CD4-positive, alpha-beta memory T cell (primary cell): Measurements from ENCODE around the gene APBB2. TPM values are rescaled to one million over a fixed set of nuclear protein-coding genes. Genes with fewer than 3 reads are reported as not detected.

ENCODE experiments used
- CTCF ChIA-PET: fragments of 350-600 bp; sonication (Branson Sonifier 250); formaldehyde crosslinking; loops from one replicate; lab custom pipeline; 2021; ENCODE audit warnings: inconsistent platforms; ENCODE audit not compliant: partially characterized antibody; lab: Charles Lee
- POLR2A ChIA-PET: fragments of 350-600 bp; sonication (Branson Sonifier 250); formaldehyde crosslinking; loops from one replicate; lab custom pipeline; 2021; ENCODE audit not compliant: partially characterized antibody; lab: Charles Lee
- DNase-seq, 5 donors: peaks; one replicate each; pipeline versions ENCODE4 v3.0.0 to v3.0.0-alpha.2; 2020 to 2022; ENCODE audit warnings: mixed read lengths in 1 of 5
- H3K27ac ChIP-seq: one replicate; pipeline ENCODE4 v1.7.0; 2013; ENCODE audit warnings: low read depth, low read length
- H3K27me3 ChIP-seq: 2 replicates; pipeline ENCODE4 v1.7.0; 2013; ENCODE audit warnings: mild to moderate bottlenecking, low read length, moderate library complexity; ENCODE audit not compliant: insufficient read depth
- H3K36me3 ChIP-seq: 2 replicates; pipeline ENCODE4 v1.7.0; 2013; ENCODE audit warnings: mild to moderate bottlenecking, low read length, moderate library complexity; ENCODE audit not compliant: insufficient read depth
- H3K4me1 ChIP-seq: 2 replicates; pipeline ENCODE4 v1.7.0; 2013; ENCODE audit warnings: mild to moderate bottlenecking, low read length, moderate library complexity; ENCODE audit not compliant: insufficient read depth
- H3K4me3 ChIP-seq, 2 donors: one replicate each; pipeline ENCODE4 v1.7.0; 2013; ENCODE audit warnings: low read length in 2 of 2, mild to moderate bottlenecking in 1 of 2
- H3K9me3 ChIP-seq, 2 donors: one replicate each; pipeline ENCODE4 v1.7.0; 2013; ENCODE audit warnings: low read length in 2 of 2, control low read depth in 1 of 2; ENCODE audit not compliant: control insufficient read depth in 1 of 2
- H3K27ac Mint-ChIP-seq, 7 donors: one replicate each; pipeline ENCODE4 v1.8.0; 2020 to 2021; ENCODE audit warnings: mixed read lengths in 7 of 7, mild to moderate bottlenecking in 6 of 7, inconsistent platforms in 3 of 7, moderate library complexity in 3 of 7
- H3K27me3 Mint-ChIP-seq, 2 donors: one replicate each; pipeline ENCODE4 v1.8.0; 2020 to 2021; ENCODE audit warnings: mixed read lengths in 2 of 2
- H3K36me3 Mint-ChIP-seq, 2 donors: one replicate each; pipeline ENCODE4 v1.8.0; 2020 to 2021; ENCODE audit warnings: mixed read lengths in 2 of 2, inconsistent platforms in 1 of 2, mild to moderate bottlenecking in 1 of 2
- H3K4me1 Mint-ChIP-seq, 4 donors: one replicate each; pipeline ENCODE4 v1.8.0; 2020 to 2021; ENCODE audit warnings: mixed read lengths in 4 of 4, mild to moderate bottlenecking in 1 of 4
- H3K4me3 Mint-ChIP-seq, 8 donors: one replicate each; pipeline ENCODE4 v1.8.0; 2020 to 2021; ENCODE audit warnings: mixed read lengths in 8 of 8, mild to moderate bottlenecking in 7 of 8, moderate library complexity in 6 of 8, inconsistent platforms in 3 of 8
- H3K9me3 Mint-ChIP-seq, 8 donors: one replicate each; pipeline ENCODE4 v1.8.0; 2020 to 2021; ENCODE audit warnings: mixed read lengths in 8 of 8, mild to moderate bottlenecking in 5 of 8, inconsistent platforms in 3 of 8, moderate library complexity in 1 of 8
- intact Hi-C: fragments of 100-400 bp; cut with micrococcal nuclease; formaldehyde crosslinking; loops from one replicate; pipeline ENCODE4 v1.15.1; 2023
- polyA plus RNA-seq, 2 donors: library from polyadenylated mRNA; unstranded; fragments of 300-500 nt; fragmentation: Illumina TruSeq; gene quantifications; one replicate each; pipeline ENCODE4 v1.2.3, GENCODE V29; 2021
- total RNA-seq, 2 experiments: library from RNA; stranded (reverse); gene quantifications; one replicate each; pipeline ENCODE4 v1.2.3, GENCODE V29; 2021

Gene APBB2
- total and polyA plus RNA-seq, 4 experiments from 2014 or later = 0.50 to 0.58 TPM; not detected in 2

DNA sequence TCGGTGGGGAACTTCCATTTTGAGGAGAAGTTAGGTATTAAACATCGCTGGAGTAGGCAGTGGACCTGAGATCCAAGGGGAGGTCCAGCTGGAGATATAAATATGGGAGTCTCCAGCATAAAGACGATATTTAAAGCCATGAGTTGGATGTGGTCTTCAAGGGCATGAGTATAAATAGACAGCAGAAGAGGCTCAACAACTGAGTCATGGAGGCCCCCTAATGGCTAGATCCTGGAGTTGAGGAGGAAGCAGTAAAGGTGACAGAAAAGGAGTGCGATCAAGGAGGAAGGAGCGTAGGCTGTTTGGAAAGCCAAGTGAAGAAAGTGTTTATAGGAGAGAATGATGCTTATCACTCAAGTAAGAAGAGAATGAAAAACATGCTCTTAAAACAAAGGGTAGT, 18.1 kb upstream of the APBB2 start:
- CTCF ChIA-PET = no interaction called here
- intact Hi-C loops = no loop called here
- Histone ChIP-seq H3K27me3 (no peaks in the 10 kb centered on the region), H3K27ac (no peak overlapping the region), H3K9me3 (no peaks in the 10 kb centered on the region), H3K4me3 (no peak overlapping the region), H3K36me3 (no peaks in the 10 kb centered on the region), H3K4me1 (no peaks in the 10 kb centered on the region)
- Mint-ChIP-seq H3K27ac (no peak overlapping the region), H3K9me3 (peaks cover 0 to 2% (median 0%) of the 10 kb centered on the region in 8 donors), H3K4me3 (no peak overlapping the region), H3K4me1 (no peaks in the 10 kb centered on the region), H3K36me3 (no peaks in the 10 kb centered on the region), H3K27me3 (peaks cover 0 to 4% of the 10 kb centered on the region in 2 donors)
- no peak for DNase-seq
- POLR2A ChIA-PET = no interaction called here

DNA sequence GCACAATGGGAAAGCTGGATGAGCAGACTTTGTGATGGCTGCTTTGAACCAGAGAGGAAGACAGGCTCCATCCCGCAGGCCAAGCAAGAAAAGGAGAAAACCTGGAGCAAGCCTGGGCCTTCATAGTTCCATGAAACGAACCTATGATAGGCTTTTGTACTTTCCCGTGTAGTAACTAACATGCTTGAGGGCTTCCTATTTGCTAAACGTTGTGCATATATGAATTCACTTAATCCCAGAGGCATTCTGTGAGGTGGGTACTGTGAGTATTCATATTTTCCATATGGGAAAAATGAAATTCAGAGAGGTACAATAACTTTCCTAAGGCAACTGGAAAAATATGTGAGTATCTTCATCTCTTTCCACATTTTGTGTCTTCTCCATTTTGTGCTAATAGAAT, 13.6 kb upstream of the APBB2 start:
- peaks cover 0 to 2% (median 0%) of the 10 kb centered on the region in 8 donors for H3K9me3 Mint-ChIP-seq
- H3K27ac Mint-ChIP-seq = no peak overlapping the region
- H3K27me3 ChIP-seq = no peaks in the 10 kb centered on the region
- H3K9me3 ChIP-seq = no peaks in the 10 kb centered on the region
- intact Hi-C loops = no loop called here
- H3K4me3 Mint-ChIP-seq = no peak overlapping the region
- no peaks in the 10 kb centered on the region for H3K36me3 ChIP-seq
- no peaks in the 10 kb centered on the region for H3K4me1 ChIP-seq
- H3K27ac ChIP-seq = no peak overlapping the region
- ChIA-PET POLR2A (no interaction called here), CTCF (no interaction called here)
- H3K36me3 Mint-ChIP-seq = no peaks in the 10 kb centered on the region
- peaks cover 0 to 7% of the 10 kb centered on the region in 2 donors for H3K27me3 Mint-ChIP-seq
- no peak overlapping the region for H3K4me3 ChIP-seq
- DNase-seq = no peak
- no peaks in the 10 kb centered on the region for H3K4me1 Mint-ChIP-seq

DNA sequence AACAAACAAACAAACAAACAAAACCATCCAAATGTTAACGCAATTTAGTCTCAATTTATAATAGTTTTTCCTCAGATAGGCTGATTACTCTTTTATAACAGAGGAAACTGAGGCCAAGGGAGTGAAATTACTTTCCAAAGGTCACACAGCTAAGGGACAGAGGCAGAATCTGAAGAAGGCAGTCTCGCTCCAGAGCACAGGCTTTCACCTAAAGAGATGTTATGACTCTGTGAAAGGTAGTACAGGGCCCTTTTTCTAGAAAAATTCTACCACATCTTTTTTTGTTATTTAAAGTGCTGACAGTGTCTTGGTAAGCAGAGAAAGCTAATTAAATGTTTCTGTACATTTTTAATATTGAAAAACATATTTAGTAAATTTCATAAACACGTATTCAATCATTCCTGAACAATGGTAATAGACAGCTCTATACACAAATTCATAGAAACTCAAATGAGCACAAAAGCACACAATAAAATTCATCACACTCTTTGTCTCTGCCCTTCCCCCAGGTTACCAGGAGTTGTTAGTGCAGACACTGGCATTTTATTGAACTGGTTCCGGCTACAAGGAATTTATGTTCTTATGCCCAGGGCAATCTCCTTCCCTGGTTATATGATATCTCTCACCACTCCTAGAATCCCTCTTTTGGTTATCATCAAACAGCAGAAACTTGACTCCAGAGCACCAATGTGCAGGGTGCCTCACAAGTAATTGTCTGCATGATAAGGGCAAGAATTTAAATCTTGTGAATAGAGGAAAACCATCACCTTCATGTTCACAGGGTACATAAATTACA, 7.7 kb upstream of the APBB2 start:
- DNase-seq = no peak
- ChIA-PET POLR2A (no interaction called here), CTCF (interaction anchor here (0.7 kb wide), 1 partner anchor 43 kb away, joined by 3 read pairs; no protein-coding TSS in a partner anchor)
- H3K27ac Mint-ChIP-seq = no peak overlapping the region
- no peaks in the 10 kb centered on the region for H3K36me3 Mint-ChIP-seq
- no peak overlapping the region for H3K4me3 ChIP-seq
- no peak overlapping the region for H3K27ac ChIP-seq
- H3K9me3 ChIP-seq = no peaks in the 10 kb centered on the region
- H3K4me1 ChIP-seq = no peaks in the 10 kb centered on the region
- no peaks in the 10 kb centered on the region for H3K36me3 ChIP-seq
- H3K27me3 ChIP-seq = no peaks in the 10 kb centered on the region
- intact Hi-C loops = no loop called here
- peaks cover 0 to 2% (median 0%) of the 10 kb centered on the region in 8 donors for H3K9me3 Mint-ChIP-seq
- peaks cover 0 to 2% (median under 1%) of the 10 kb centered on the region in 4 donors for H3K4me1 Mint-ChIP-seq
- H3K27me3 Mint-ChIP-seq = peaks cover 9 to 10% of the 10 kb centered on the region in 2 donors
- H3K4me3 Mint-ChIP-seq = no peak overlapping the region

- Histone ChIP-seq H3K4me3 (no peak overlapping the region), H3K4me1 (peaks cover 16% of the 10 kb centered on the region), H3K36me3 (no peaks in the 10 kb centered on the region), H3K27me3 (peaks cover 10% of the 10 kb centered on the region), H3K9me3 (no peaks in the 10 kb centered on the region), H3K27ac (no peak overlapping the region)
- peaks cover 22 to 26% of the 10 kb centered on the region in 2 donors for H3K27me3 Mint-ChIP-seq
- CTCF ChIA-PET = no interaction called here
- H3K9me3 Mint-ChIP-seq = peaks cover 0 to 2% (median 0%) of the 10 kb centered on the region in 8 donors
- H3K36me3 Mint-ChIP-seq = no peaks in the 10 kb centered on the region
- intact Hi-C loops = no loop called here
- POLR2A ChIA-PET = no interaction called here
- H3K4me1 Mint-ChIP-seq = peaks cover 7 to 18% (median 12%) of the 10 kb centered on the region in 4 donors
- no peak for DNase-seq
- H3K27ac Mint-ChIP-seq = no peak overlapping the region
- H3K4me3 Mint-ChIP-seq = no peak overlapping the region
Measured at GRCh38 chr4:41219421-41219950, 5.1 kb upstream of the APBB2 start.

DNA sequence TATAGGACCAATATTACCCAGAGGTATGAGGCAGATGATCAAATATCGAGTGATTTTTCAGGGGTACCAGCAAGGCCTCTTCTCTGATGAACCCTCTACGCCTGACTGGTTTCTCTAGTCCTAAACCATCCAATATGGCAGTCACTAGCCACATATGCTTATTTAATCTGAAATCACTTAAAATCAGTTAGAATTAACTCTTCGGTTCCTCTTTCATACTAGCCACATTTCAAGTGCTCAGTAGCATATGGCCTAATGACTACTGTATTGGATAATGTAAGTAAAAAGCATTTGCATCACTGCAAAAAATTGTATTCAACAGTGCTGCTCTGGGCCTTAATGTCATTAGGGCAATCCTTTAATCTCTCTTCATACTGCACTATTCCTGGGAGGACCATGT, 4.4 kb upstream of the APBB2 start:
- CTCF ChIA-PET = interaction anchor here (1.0 kb wide), 1 partner anchor 10 kb away, joined by 4 read pairs; no protein-coding TSS in a partner anchor
- Mint-ChIP-seq H3K4me3 (no peak overlapping the region), H3K27me3 (peaks cover 21 to 26% of the 10 kb centered on the region in 2 donors), H3K36me3 (no peaks in the 10 kb centered on the region), H3K4me1 (peaks cover 7 to 18% (median 13%) of the 10 kb centered on the region in 4 donors), H3K9me3 (peaks cover 0 to 2% (median 0%) of the 10 kb centered on the region in 8 donors), H3K27ac (no peak overlapping the region)
- no peak for DNase-seq
- POLR2A ChIA-PET = no interaction called here
- intact Hi-C loops = no loop called here
- Histone ChIP-seq H3K9me3 (no peaks in the 10 kb centered on the region), H3K27ac (no peak overlapping the region), H3K27me3 (peaks cover 10% of the 10 kb centered on the region), H3K4me1 (peaks cover 16% of the 10 kb centered on the region), H3K36me3 (no peaks in the 10 kb centered on the region), H3K4me3 (no peak overlapping the region)

GRCh38 chr4:41217374-41217773, 3.0 kb upstream of the APBB2 start:
- no peak overlapping the region for H3K27ac ChIP-seq
- Mint-ChIP-seq H3K4me1 (peaks cover 13 to 23% (median 23%) of the 10 kb centered on the region in 4 donors), H3K36me3 (no peaks in the 10 kb centered on the region), H3K9me3 (peaks cover 0 to 4% (median 0%) of the 10 kb centered on the region in 8 donors), H3K4me3 (peak overlapping the region in 2 of 8 donors; percentile 11 to 83), H3K27ac (no peak overlapping the region), H3K27me3 (peaks cover 32 to 38% of the 10 kb centered on the region in 2 donors)
- no peaks in the 10 kb centered on the region for H3K36me3 ChIP-seq
- DNase-seq = no peak
- H3K9me3 ChIP-seq = no peaks in the 10 kb centered on the region
- no peak overlapping the region for H3K4me3 ChIP-seq
- ChIA-PET CTCF (no interaction called here), POLR2A (no interaction called here)
- H3K4me1 ChIP-seq = peaks cover 20% of the 10 kb centered on the region
- peaks cover 10% of the 10 kb centered on the region for H3K27me3 ChIP-seq
- intact Hi-C loops = loop anchor here (2.0 kb wide), 1 partner anchor 241 kb away; no protein-coding TSS in a partner anchor

DNA sequence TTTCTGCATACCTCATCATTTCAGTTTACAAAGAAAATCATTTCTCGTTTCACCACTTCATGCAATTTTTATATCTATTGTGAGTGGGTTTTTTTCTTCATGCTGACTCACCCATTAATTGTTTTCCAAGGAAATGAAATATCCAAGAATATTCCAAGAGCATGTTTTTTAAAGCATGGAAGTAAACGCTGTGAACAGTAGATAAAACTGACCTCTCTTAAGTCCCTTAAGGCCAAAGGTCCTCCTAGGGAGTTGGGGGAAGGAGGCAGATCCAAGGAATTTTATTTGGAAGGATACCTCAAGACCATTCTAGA, 2.6 kb upstream of the APBB2 start:
- peak overlapping the region; percentile 40 to 83 (median 69) for H3K4me3 Mint-ChIP-seq
- intact Hi-C loops = loop anchor here (2.0 kb wide), 1 partner anchor 240 kb away; no protein-coding TSS in a partner anchor
- Histone ChIP-seq H3K9me3 (no peaks in the 10 kb centered on the region), H3K27ac (no peak overlapping the region), H3K4me1 (peaks cover 20% of the 10 kb centered on the region), H3K27me3 (peaks cover 10% of the 10 kb centered on the region), H3K4me3 (peak overlapping the region in 1 of 2 donors; percentile 40), H3K36me3 (no peaks in the 10 kb centered on the region)
- peaks cover 0 to 4% (median 0%) of the 10 kb centered on the region in 8 donors for H3K9me3 Mint-ChIP-seq
- H3K27me3 Mint-ChIP-seq = peaks cover 34 to 41% of the 10 kb centered on the region in 2 donors
- H3K4me1 Mint-ChIP-seq = peaks cover 13 to 23% (median 23%) of the 10 kb centered on the region in 4 donors
- peak overlapping the region in 2 of 7 donors; percentile 11 to 19 for H3K27ac Mint-ChIP-seq
- CTCF ChIA-PET = no interaction called here
- POLR2A ChIA-PET = no interaction called here
- DNase-seq = no peak
- no peaks in the 10 kb centered on the region for H3K36me3 Mint-ChIP-seq
